OCI-LY3 (cell line): ENCODE measurements around the gene TAF3.

Experiments used
- H2AFZ ChIP-seq: fragments of 200-600, 300-600 bp; shearing (Covaris generic); 2 replicates; pipeline ENCODE4 v1.6.0; 2014; ENCODE audit warnings: antibody characterized with exemption, low read depth, low read length
- H3K27ac ChIP-seq: fragments of 200-600, 300-600 bp; sonication (generic); 2 replicates; pipeline ENCODE4 v1.5.1; 2014; ENCODE audit warnings: mild to moderate bottlenecking, low read length, moderate library complexity, mixed read lengths
- H3K27me3 ChIP-seq: fragments of 200-600, 300-600 bp; sonication (generic); 2 replicates; pipeline ENCODE4 v1.6.1; 2014; ENCODE audit warnings: low read depth, low read length, mixed read lengths
- H3K36me3 ChIP-seq: fragments of 200-600, 300-600 bp; sonication (generic); replicated peaks from 2 replicates; pipeline ENCODE3; 2014; ENCODE audit warnings: low read depth, low read length, mixed read lengths
- H3K4me1 ChIP-seq: fragments of 300-600, 200-600 bp; sonication (generic); 2 replicates; pipeline ENCODE4 v1.6.1; 2014; ENCODE audit warnings: low read length, mixed read lengths
- H3K4me2 ChIP-seq: fragments of 200-600, 300-600 bp; sonication (generic); 2 replicates; pipeline ENCODE4 v1.6.1; 2014; ENCODE audit warnings: low read length, mixed read lengths
- H3K4me3 ChIP-seq: fragments of 300-600, 200-600 bp; sonication (generic); 2 replicates; pipeline ENCODE4 v1.5.1; 2014; ENCODE audit warnings: antibody characterized with exemption, mild to moderate bottlenecking, low read length, moderate library complexity
- H3K79me2 ChIP-seq: fragments of 300-600, 200-600 bp; shearing (Covaris generic); 2 replicates; pipeline ENCODE4 v1.6.1; 2014; ENCODE audit warnings: mild to moderate bottlenecking, low read length, mixed read lengths
- H3K9ac ChIP-seq: fragments of 300-600, 200-600 bp; shearing (Covaris generic); 2 replicates; pipeline ENCODE4 v1.6.0; 2014; ENCODE audit warnings: mild to moderate bottlenecking, low read length, moderate library complexity
- H3K9me3 ChIP-seq: fragments of 200-600, 300-600 bp; shearing (Covaris generic); 2 replicates; pipeline ENCODE4 v1.6.1; 2014; ENCODE audit warnings: low read length, mixed read lengths; ENCODE audit not compliant: insufficient read depth
- H4K20me1 ChIP-seq: fragments of 200-600, 300-600 bp; sonication (generic); 2 replicates; pipeline ENCODE4 v1.6.1; 2016; ENCODE audit warnings: low read length, mixed read lengths; ENCODE audit not compliant: insufficient read depth
- EZH2phosphoT487 ChIP-seq: fragments of 200-600 bp; shearing (Covaris generic); IDR thresholded peaks from 2 replicates; pipeline ENCODE4 v1.6.1; 2018; ENCODE audit warnings: antibody characterized with exemption, mixed run types, low read depth
- TF ChIP-seq, protein P1 (sequence below): fragments of 200-600, 300-600 bp; sonication (generic); IDR thresholded peaks from 2 replicates; pipeline ENCODE4 v1.5.1; 2014; ENCODE audit warnings: antibody characterized with exemption, low read length, low read depth

The TAF3 gene

DNA sequence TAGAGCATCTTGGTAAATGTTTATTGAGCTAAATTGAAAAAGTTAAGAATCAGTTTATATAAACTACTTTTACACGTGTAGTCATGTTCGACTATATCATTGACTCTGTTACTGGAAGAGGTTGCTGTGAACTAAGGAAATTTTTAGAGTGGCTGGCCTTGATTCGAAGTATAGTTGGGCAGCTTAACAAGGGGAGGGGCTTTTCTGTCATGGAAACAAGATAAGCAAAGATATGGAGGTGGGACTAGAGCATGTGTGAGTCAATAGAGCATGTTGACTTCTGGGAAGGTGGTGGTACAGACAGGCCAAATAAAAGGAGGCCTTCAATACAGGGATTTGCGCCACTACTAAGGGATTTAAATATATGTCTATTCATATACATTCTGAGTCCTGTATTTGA, 22.7 kb upstream of the TAF3 start:
- Histone ChIP-seq H3K9ac (no peak overlapping the region), H3K4me3 (no peak overlapping the region), H3K4me2 (no peak overlapping the region), H3K9me3 (no peaks in the 10 kb centered on the region), H3K27ac (no peak overlapping the region), H3K36me3 (peaks cover 14% of the 10 kb centered on the region), H3K79me2 (peaks cover 58% of the 10 kb centered on the region), H4K20me1 (peaks cover 33% of the 10 kb centered on the region), H3K27me3 (no peaks in the 10 kb centered on the region), H3K4me1 (no peaks in the 10 kb centered on the region), H2AFZ (no peak overlapping the region)
- TF ChIP-seq, protein P1, sequence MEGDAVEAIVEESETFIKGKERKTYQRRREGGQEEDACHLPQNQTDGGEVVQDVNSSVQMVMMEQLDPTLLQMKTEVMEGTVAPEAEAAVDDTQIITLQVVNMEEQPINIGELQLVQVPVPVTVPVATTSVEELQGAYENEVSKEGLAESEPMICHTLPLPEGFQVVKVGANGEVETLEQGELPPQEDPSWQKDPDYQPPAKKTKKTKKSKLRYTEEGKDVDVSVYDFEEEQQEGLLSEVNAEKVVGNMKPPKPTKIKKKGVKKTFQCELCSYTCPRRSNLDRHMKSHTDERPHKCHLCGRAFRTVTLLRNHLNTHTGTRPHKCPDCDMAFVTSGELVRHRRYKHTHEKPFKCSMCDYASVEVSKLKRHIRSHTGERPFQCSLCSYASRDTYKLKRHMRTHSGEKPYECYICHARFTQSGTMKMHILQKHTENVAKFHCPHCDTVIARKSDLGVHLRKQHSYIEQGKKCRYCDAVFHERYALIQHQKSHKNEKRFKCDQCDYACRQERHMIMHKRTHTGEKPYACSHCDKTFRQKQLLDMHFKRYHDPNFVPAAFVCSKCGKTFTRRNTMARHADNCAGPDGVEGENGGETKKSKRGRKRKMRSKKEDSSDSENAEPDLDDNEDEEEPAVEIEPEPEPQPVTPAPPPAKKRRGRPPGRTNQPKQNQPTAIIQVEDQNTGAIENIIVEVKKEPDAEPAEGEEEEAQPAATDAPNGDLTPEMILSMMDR = no peak
- TF ChIP-seq EZH2phosphoT487 = no peak

DNA sequence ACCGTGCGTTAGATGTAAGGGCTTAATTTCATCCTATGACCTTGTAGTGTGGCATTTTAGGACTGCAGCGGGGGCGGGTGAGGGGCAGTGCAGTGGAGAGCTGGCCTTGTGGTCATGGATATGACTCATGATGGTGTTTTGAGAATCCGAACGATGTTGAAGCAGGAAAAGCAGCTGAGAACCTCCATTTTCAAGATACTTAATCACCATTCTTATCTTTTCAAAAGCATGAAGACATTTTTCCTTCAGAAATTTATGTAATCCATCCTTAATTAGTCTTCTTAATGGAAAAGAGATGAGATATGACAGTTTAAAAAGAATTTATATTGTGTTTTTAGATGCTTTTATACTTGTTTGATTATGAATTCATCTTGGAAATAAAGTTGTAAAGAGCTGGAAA, 20.7 kb upstream of the TAF3 start:
- TF ChIP-seq EZH2phosphoT487 = no peak
- TF ChIP-seq, protein P1 = no peak

DNA sequence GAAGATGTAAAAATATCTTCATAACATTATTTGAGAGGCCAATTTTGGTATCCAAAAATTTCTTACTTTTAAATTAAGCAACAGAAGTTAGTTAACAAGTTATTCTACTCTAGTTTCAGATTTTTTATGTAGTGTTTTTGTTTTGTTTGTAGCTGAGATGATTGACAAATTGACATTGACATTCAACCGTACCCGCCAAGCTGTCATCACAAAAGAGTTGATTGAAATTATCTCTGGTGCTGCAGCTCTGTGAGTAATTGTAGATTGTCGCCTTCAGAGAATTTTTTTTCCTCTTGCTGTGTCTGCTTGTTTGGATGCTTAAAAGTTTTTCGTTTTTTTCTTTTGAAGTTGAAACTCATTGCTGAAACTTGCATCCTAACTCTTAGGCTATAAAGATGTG, 15.7 kb upstream of the TAF3 start:
- TF ChIP-seq, protein P1 = no peak
- no peak for TF ChIP-seq EZH2phosphoT487
- H3K36me3 ChIP-seq = peaks cover 59% of the 10 kb centered on the region
- H4K20me1 ChIP-seq = no peaks in the 10 kb centered on the region
- H3K4me1 ChIP-seq = no peaks in the 10 kb centered on the region
- H3K4me3 ChIP-seq = no peak overlapping the region
- H3K27me3 ChIP-seq = no peaks in the 10 kb centered on the region
- H3K79me2 ChIP-seq = no peaks in the 10 kb centered on the region
- H3K27ac ChIP-seq = no peak overlapping the region
- H3K4me2 ChIP-seq = no peak overlapping the region
- no peak overlapping the region for H3K9ac ChIP-seq
- no peaks in the 10 kb centered on the region for H3K9me3 ChIP-seq
- no peak overlapping the region for H2AFZ ChIP-seq

More for the DNA sequence above, 20.7 kb upstream of the TAF3 start:
- H4K20me1 ChIP-seq = peaks cover 21% of the 10 kb centered on the region
- no peaks in the 10 kb centered on the region for H3K27me3 ChIP-seq
- no peaks in the 10 kb centered on the region for H3K4me1 ChIP-seq
- peaks cover 33% of the 10 kb centered on the region for H3K36me3 ChIP-seq
- peaks cover 39% of the 10 kb centered on the region for H3K79me2 ChIP-seq
- H3K27ac ChIP-seq = no peak overlapping the region
- H3K9me3 ChIP-seq = no peaks in the 10 kb centered on the region
- no peak overlapping the region for H3K9ac ChIP-seq
- no peak overlapping the region for H2AFZ ChIP-seq
- H3K4me2 ChIP-seq = no peak overlapping the region
- H3K4me3 ChIP-seq = no peak overlapping the region

DNA sequence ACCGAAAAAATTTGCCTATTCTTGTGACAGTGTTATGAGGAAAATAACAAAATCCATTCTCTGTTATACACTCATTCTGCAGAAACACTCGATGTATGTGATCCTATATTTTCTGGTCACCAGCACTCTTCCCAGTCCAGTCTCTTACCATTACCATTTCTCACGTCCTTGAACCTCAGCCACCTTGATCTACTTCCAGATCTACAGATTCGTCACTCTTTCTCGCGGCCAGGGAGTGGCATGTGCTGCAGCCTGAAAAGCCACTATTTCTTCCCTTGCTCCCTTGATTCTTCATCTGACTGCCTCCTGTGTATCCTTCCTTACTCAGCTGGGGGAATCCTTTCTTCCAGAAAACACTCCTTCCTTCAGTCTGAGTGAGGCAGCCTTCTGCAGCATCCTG, 14.1 kb upstream of the TAF3 start:
- H3K27ac ChIP-seq = no peak overlapping the region
- H4K20me1 ChIP-seq = no peaks in the 10 kb centered on the region
- H2AFZ ChIP-seq = no peak overlapping the region
- TF ChIP-seq, protein P1 = no peak
- TF ChIP-seq EZH2phosphoT487 = no peak
- peaks cover 55% of the 10 kb centered on the region for H3K36me3 ChIP-seq
- H3K9ac ChIP-seq = no peak overlapping the region
- H3K4me2 ChIP-seq = no peak overlapping the region
- no peaks in the 10 kb centered on the region for H3K9me3 ChIP-seq
- H3K27me3 ChIP-seq = no peaks in the 10 kb centered on the region
- no peaks in the 10 kb centered on the region for H3K4me1 ChIP-seq
- H3K4me3 ChIP-seq = no peak overlapping the region
- H3K79me2 ChIP-seq = no peaks in the 10 kb centered on the region
